ENCODE measurements around the gene FOSL1.

Gene FOSL1

GRCh38 chr11:65919573-65920371 lies 19.6 kb upstream of the FOSL1 start:
- Histone ChIP-seq H3K36me3 (ENCODE audit: control insufficient read depth in 2 of 2, insufficient read depth in 2 of 2, low read length in 2 of 2) (peaks cover 13 to 14% of the 10 kb centered on the region in 2 donors), H3K4me3 (ENCODE audit: low read length in 2 of 2) (peak overlapping the region; percentile 83 to 84), H3K27me3 (ENCODE audit: control insufficient read depth in 1 of 2, insufficient read depth in 2 of 2, low read length in 2 of 2) (no peaks in the 10 kb centered on the region), H3K27ac (ENCODE audit: low read length) (peak overlapping the region; percentile 58), H3K4me1 (ENCODE audit: control insufficient read depth, insufficient read depth, low read length) (peaks cover 49% of the 10 kb centered on the region), H3K9me3 (ENCODE audit: control insufficient read depth in 2 of 2, low read length in 2 of 2) (no peaks in the 10 kb centered on the region), H3K9ac (ENCODE audit: low read length in 2 of 2) (peak overlapping the region; percentile 68 to 77)

GRCh38 chr11:65919141-65919572 lies 19.0 kb upstream of the FOSL1 start, which contains the start of gene DRAP1:
Gene DRAP1 (plus strand): TSS chr11:65919426. CDS start chr11:65919502, 76 bp downstream.
- H3K9me3 ChIP-seq (ENCODE audit: control insufficient read depth in 2 of 2, low read length in 2 of 2), result no peaks in the 10 kb centered on the region
- H3K9ac ChIP-seq (ENCODE audit: low read length in 2 of 2), result peak within 1 kb of the TSS; percentile 81 to 97
- H3K4me1 ChIP-seq (ENCODE audit: control insufficient read depth, insufficient read depth, low read length), result peaks cover 49% of the 10 kb centered on the region
- peaks cover 13 to 14% of the 10 kb centered on the region in 2 donors for H3K36me3 ChIP-seq (ENCODE audit: control insufficient read depth in 2 of 2, insufficient read depth in 2 of 2, low read length in 2 of 2)
- H3K27me3 ChIP-seq (ENCODE audit: control insufficient read depth in 1 of 2, insufficient read depth in 2 of 2, low read length in 2 of 2), result no peaks in the 10 kb centered on the region
- peak within 1 kb of the TSS; percentile 84 to 96 for H3K4me3 ChIP-seq (ENCODE audit: low read length in 2 of 2)
- peak within 1 kb of the TSS; percentile 92 for H3K27ac ChIP-seq (ENCODE audit: low read length)

- Histone ChIP-seq H3K27ac (ENCODE audit: low read length) (peak within 1 kb of the TSS; percentile 92), H3K4me1 (ENCODE audit: control insufficient read depth, insufficient read depth, low read length) (peaks cover 49% of the 10 kb centered on the region), H3K9ac (ENCODE audit: low read length in 2 of 2) (peak within 1 kb of the TSS; percentile 81 to 97)
Observed at GRCh38 chr11:65918211-65919140, 18.3 kb upstream of the FOSL1 start, which contains the start of gene C11orf68. Gene C11orf68 (minus strand): TSS chr11:65919062. CDS start chr11:65919031, 31 bp downstream.

GRCh38 chr11:65917434-65918210 lies 17.4 kb upstream of the FOSL1 start:
- Histone ChIP-seq H3K4me3 (ENCODE audit: low read length in 2 of 2) (peak overlapping the region; percentile 84 to 96), H3K9ac (ENCODE audit: low read length in 2 of 2) (peak overlapping the region; percentile 81 to 97), H3K9me3 (ENCODE audit: control insufficient read depth in 2 of 2, low read length in 2 of 2) (no peaks in the 10 kb centered on the region), H3K27ac (ENCODE audit: low read length) (peak overlapping the region; percentile 92), H3K4me1 (ENCODE audit: control insufficient read depth, insufficient read depth, low read length) (peaks cover 49% of the 10 kb centered on the region), H3K27me3 (ENCODE audit: control insufficient read depth in 1 of 2, insufficient read depth in 2 of 2, low read length in 2 of 2) (no peaks in the 10 kb centered on the region), H3K36me3 (ENCODE audit: control insufficient read depth in 2 of 2, insufficient read depth in 2 of 2, low read length in 2 of 2) (peaks cover 9 to 11% of the 10 kb centered on the region in 2 donors)

More at GRCh38 chr11:65918211-65919140, 18.3 kb upstream of the FOSL1 start, which contains the start of gene C11orf68:
- no peaks in the 10 kb centered on the region for H3K27me3 ChIP-seq (ENCODE audit: control insufficient read depth in 1 of 2, insufficient read depth in 2 of 2, low read length in 2 of 2)
- H3K36me3 ChIP-seq (ENCODE audit: control insufficient read depth in 2 of 2, insufficient read depth in 2 of 2, low read length in 2 of 2), result peaks cover 13 to 14% of the 10 kb centered on the region in 2 donors
- no peaks in the 10 kb centered on the region for H3K9me3 ChIP-seq (ENCODE audit: control insufficient read depth in 2 of 2, low read length in 2 of 2)
- peak within 1 kb of the TSS; percentile 84 to 96 for H3K4me3 ChIP-seq (ENCODE audit: low read length in 2 of 2)

GRCh38 chr11:65917077-65917433 lies 16.9 kb upstream of the FOSL1 start:
- H3K9ac ChIP-seq (ENCODE audit: low read length in 2 of 2), result peak overlapping the region in 1 of 2 donors; percentile 28
- peak overlapping the region; percentile 92 for H3K27ac ChIP-seq (ENCODE audit: low read length)
- H3K4me1 ChIP-seq (ENCODE audit: control insufficient read depth, insufficient read depth, low read length), result peaks cover 51% of the 10 kb centered on the region

GRCh38 chr11:65916391-65916790 lies 16.2 kb upstream of the FOSL1 start:
- Histone ChIP-seq H3K27me3 (ENCODE audit: control insufficient read depth in 1 of 2, insufficient read depth in 2 of 2, low read length in 2 of 2) (no peaks in the 10 kb centered on the region), H3K36me3 (ENCODE audit: control insufficient read depth in 2 of 2, insufficient read depth in 2 of 2, low read length in 2 of 2) (peaks cover 2 to 5% of the 10 kb centered on the region in 2 donors), H3K9me3 (ENCODE audit: control insufficient read depth in 2 of 2, low read length in 2 of 2) (no peaks in the 10 kb centered on the region), H3K4me1 (ENCODE audit: control insufficient read depth, insufficient read depth, low read length) (peaks cover 57% of the 10 kb centered on the region), H3K9ac (ENCODE audit: low read length in 2 of 2) (peak overlapping the region in 1 of 2 donors; percentile 49), H3K27ac (ENCODE audit: low read length) (peak overlapping the region; percentile 92), H3K4me3 (ENCODE audit: low read length in 2 of 2) (peak overlapping the region; percentile 39 to 57)

More at GRCh38 chr11:65917077-65917433, 16.9 kb upstream of the FOSL1 start:
- Histone ChIP-seq H3K27me3 (ENCODE audit: control insufficient read depth in 1 of 2, insufficient read depth in 2 of 2, low read length in 2 of 2) (no peaks in the 10 kb centered on the region), H3K9me3 (ENCODE audit: control insufficient read depth in 2 of 2, low read length in 2 of 2) (no peaks in the 10 kb centered on the region), H3K4me3 (ENCODE audit: low read length in 2 of 2) (peak overlapping the region; percentile 84 to 96), H3K36me3 (ENCODE audit: control insufficient read depth in 2 of 2, insufficient read depth in 2 of 2, low read length in 2 of 2) (peaks cover 5% of the 10 kb centered on the region in 2 donors)

GRCh38 chr11:65915821-65916251 lies 15.6 kb upstream of the FOSL1 start:
- Histone ChIP-seq H3K9me3 (ENCODE audit: control insufficient read depth in 2 of 2, low read length in 2 of 2) (no peaks in the 10 kb centered on the region), H3K4me1 (ENCODE audit: control insufficient read depth, insufficient read depth, low read length) (peaks cover 58% of the 10 kb centered on the region), H3K27ac (ENCODE audit: low read length) (peak overlapping the region; percentile 92), H3K27me3 (ENCODE audit: control insufficient read depth in 1 of 2, insufficient read depth in 2 of 2, low read length in 2 of 2) (no peaks in the 10 kb centered on the region), H3K36me3 (ENCODE audit: control insufficient read depth in 2 of 2, insufficient read depth in 2 of 2, low read length in 2 of 2) (peaks cover 2 to 5% of the 10 kb centered on the region in 2 donors), H3K4me3 (ENCODE audit: low read length in 2 of 2) (peak overlapping the region; percentile 39 to 57), H3K9ac (ENCODE audit: low read length in 2 of 2) (peak overlapping the region; percentile 47 to 49)

GRCh38 chr11:65915101-65915820 lies 15.1 kb upstream of the FOSL1 start:
- H3K4me3 ChIP-seq (ENCODE audit: low read length in 2 of 2), result peak overlapping the region in 1 of 2 donors; percentile 57
- peaks cover 52% of the 10 kb centered on the region for H3K4me1 ChIP-seq (ENCODE audit: control insufficient read depth, insufficient read depth, low read length)
- H3K27me3 ChIP-seq (ENCODE audit: control insufficient read depth in 1 of 2, insufficient read depth in 2 of 2, low read length in 2 of 2), result no peaks in the 10 kb centered on the region
- H3K9me3 ChIP-seq (ENCODE audit: control insufficient read depth in 2 of 2, low read length in 2 of 2), result no peaks in the 10 kb centered on the region
- peaks cover 2 to 5% of the 10 kb centered on the region in 2 donors for H3K36me3 ChIP-seq (ENCODE audit: control insufficient read depth in 2 of 2, insufficient read depth in 2 of 2, low read length in 2 of 2)
- H3K27ac ChIP-seq (ENCODE audit: low read length), result peak overlapping the region; percentile 92
- peak overlapping the region in 1 of 2 donors; percentile 47 for H3K9ac ChIP-seq (ENCODE audit: low read length in 2 of 2)

- H3K4me1 ChIP-seq (ENCODE audit: control insufficient read depth, insufficient read depth, low read length), result peaks cover 42% of the 10 kb centered on the region
- peak overlapping the region in 1 of 2 donors; percentile 51 for H3K9ac ChIP-seq (ENCODE audit: low read length in 2 of 2)
- H3K27me3 ChIP-seq (ENCODE audit: control insufficient read depth in 1 of 2, insufficient read depth in 2 of 2, low read length in 2 of 2), result no peaks in the 10 kb centered on the region
- peak overlapping the region; percentile 24 for H3K27ac ChIP-seq (ENCODE audit: low read length)
- H3K36me3 ChIP-seq (ENCODE audit: control insufficient read depth in 2 of 2, insufficient read depth in 2 of 2, low read length in 2 of 2), result peaks cover 2 to 5% of the 10 kb centered on the region in 2 donors
- H3K9me3 ChIP-seq (ENCODE audit: control insufficient read depth in 2 of 2, low read length in 2 of 2), result no peaks in the 10 kb centered on the region
- no peak overlapping the region for H3K4me3 ChIP-seq (ENCODE audit: low read length in 2 of 2)
Observed at GRCh38 chr11:65912845-65913244, 12.7 kb upstream of the FOSL1 start.
